Measurements from ENCODE around the gene RAB36.

Gene RAB36

DNA sequence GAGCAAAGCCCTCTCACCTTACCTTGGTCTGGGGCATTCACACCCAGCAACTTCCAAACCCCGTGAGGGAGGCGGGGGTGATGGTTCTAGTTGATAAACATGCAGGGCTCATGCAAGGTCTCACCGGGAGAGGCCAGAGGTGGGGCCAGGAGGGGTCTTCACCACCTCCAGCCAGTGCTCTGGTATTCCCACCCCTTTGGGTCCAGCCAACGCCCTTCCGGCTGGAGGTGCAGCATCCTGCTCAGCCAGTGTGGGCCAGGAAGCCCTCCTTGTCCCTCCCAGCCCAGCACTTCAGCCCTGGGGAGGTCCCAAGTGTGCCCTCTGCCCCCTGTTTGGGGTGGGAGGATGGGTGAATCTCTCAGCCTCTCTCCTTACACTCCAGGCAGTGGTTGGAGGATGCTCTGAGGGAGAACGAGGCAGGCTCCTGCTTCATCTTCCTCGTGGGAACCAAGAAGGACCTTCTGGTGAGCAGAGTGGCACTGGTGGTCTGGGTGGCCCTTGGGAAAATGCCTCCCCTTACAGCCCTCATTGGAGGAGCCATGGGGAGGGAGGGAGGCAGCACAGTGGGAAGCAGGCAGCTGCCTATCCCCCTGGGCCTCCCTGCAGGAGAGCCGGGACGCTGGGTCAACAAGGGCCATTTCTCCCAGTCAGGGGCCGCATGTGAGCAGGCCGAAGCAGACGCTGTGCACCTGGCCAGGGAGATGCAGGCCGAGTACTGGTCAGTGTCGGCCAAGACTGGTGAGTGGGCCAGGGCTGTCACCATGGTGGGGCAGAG, 13.4 kb downstream of the RAB36 start:
- DNase-seq (ENCODE audit: low spot score), result no peak

DNA sequence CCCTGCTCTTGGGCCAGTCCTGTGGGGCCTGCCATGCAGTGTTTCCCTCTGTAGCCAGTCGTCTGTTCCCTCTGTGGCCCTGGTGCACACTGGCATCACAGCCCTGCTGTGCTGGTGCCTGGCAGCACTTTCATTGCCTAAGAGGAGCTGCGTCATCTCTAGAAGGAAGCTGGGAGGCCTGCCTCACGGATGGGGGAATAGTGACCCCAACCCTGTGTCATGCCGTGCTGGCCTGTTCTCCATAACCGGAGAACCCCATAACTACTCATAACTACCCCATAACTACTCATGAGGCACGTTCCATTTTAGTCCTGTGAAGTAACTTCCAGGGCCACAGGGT, 14.0 kb downstream of the RAB36 start:
- no peak for DNase-seq (ENCODE audit: low spot score)

DNA sequence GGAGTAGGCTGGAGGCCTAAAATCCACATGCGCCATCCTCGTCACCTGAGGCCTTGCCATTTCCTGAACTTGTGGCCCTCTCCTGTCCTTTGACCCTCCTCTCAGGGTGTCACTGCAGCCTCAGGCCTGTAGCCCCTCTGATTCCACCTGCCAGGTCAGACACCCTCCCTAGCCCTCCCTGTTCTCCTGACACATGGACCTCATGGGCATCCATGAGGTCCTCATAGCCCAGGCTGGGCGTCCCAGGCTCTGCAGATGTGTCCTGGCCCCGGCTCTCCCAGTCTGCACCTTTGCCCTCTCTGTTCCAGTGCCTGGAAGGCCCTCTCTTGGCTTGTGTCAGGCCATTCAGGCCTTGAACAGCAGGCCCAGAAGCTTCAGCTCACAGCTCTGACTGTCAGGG, 15.8 kb downstream of the RAB36 start:
- no peak for DNase-seq (ENCODE audit: low spot score)

DNA sequence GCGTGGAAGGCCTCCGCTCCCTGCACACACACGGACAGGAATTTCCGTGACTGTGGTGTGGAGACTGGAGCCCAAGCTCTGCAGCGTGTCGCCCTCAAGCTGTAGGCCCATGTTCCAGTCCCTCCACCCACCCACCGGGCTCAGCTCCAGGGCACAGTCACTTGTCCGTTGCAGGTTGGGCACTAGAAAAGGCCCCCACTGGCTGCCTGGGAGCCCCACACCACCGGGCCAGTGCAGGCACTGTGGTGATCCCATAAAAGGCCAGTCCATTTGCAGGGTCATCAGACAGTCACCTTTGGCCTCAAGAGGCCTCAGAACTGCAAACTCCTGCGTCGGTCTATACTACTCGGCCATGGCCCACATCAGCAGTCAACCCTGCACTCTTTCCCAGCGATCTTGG, 16.3 kb downstream of the RAB36 start:
- DNase-seq (ENCODE audit: low spot score), result no peak

DNA sequence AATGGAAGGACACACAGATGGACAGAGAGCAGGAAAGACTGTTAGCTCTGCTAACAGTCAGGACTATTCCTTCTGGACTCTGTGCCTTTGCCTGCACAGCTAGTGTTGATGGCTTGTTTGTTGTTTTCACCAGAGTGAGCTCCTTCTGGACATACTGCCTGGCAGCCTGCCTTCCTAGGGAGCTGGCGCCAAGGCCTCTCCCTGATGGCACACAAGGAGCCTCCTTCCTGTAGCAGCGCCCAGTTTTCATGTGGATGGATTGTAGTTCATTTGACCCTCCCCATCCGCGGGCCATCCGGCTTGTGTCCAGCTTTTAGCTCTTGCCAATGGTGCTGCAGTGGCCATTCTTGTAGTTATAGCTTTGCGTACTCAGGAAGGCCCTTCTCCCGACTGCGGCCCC, 18.4 kb downstream of the RAB36 start:
- DNase-seq (ENCODE audit: low spot score), result no peak

DNA sequence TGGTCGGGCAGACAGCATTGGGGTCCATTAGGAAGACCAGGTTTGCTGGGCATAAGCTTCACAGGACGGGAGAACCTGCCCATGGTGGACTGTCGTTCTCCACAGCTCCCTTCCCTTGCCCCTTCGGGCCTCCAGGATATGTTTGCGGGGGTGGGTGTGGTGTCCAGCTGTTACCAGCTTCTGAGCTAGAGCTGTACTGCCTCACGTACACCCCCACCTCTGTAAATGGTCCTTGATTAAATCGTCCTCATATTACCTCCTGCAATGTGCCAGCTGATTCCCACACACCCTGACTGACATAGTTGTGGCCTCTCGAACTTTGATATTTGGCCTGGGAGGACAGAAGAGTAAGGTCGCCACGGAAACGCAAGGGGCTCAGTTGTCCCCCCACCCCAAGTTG, 18.8 kb downstream of the RAB36 start:
- DNase-seq (ENCODE audit: low spot score), result no peak

DNA sequence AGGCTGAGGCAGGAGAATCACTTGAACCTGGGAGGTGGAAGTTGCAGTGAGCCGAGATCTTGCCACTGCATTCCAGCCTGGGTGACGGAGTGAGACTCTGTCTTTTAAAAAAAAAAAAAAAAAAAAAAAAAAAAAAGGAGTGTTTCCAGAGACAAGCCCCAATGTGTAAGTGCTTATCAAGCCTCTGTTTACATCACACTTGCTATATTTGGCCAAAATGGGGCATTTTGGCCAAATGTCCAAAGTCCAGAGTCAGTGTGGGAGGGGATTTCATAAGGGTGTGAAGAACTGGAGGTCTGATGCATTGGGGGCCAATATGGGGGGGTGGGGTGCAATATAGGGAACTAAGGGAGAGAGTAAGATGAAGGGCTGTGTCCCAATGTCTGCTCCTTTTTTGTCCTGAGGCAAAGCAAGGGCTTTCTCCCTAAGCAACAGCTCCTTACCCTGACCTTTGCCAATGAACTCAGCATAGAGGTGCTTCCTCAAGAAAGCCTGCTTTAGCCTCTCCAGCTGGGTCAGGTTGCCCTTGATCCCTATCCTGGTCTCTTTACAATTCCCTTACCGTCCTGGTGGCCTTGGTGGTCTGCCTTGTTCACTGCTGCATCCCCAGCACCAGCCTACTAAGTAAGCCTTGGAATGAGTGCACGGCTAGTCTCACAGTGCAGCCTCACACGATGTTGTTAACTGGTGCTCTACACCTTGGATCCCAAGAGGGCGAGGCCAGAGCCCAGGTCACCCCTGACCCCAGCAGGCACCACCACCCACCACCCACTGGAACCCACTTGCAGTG, 21.0 kb downstream of the RAB36 start:
- DNase-seq (ENCODE audit: low spot score), result no peak

DNA sequence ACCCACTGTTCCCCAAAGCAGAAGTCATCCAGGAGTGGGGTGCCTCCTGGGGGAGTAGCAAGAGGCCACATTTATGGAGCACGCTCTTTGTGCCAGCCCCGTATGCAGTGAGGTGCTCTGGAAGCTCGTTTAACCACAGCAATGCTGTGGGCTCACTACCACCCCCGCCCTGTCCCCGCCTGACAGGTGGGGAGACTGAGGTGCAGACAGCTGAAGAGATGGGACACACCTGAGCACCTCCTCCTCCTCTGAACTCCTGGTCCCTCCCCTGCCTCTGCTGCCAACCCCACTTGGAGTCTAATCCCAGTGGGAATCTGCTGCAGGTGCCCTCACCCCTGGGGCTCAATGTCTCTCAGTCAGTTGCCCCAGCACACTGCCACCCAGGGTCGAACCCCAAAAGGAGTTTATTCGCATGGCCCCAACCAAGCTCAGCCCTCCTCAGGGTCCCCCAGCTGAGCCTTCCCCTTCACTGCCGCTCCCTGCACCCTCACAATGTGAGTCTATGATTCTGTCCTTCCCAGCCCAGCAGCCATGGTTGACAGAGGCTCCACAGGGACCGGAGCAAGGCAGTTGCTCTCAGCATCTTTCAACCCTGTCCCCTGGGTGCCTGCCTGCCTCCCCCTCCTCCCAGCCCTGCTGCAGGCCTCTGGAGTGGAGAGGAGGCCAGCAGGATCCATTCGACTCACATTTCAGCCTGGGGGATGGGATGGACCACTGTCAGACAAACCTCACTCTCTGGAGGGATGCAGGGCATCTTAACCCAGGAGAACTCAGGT, 21.8 kb downstream of the RAB36 start:
- DNase-seq (ENCODE audit: low spot score), result no peak

DNA sequence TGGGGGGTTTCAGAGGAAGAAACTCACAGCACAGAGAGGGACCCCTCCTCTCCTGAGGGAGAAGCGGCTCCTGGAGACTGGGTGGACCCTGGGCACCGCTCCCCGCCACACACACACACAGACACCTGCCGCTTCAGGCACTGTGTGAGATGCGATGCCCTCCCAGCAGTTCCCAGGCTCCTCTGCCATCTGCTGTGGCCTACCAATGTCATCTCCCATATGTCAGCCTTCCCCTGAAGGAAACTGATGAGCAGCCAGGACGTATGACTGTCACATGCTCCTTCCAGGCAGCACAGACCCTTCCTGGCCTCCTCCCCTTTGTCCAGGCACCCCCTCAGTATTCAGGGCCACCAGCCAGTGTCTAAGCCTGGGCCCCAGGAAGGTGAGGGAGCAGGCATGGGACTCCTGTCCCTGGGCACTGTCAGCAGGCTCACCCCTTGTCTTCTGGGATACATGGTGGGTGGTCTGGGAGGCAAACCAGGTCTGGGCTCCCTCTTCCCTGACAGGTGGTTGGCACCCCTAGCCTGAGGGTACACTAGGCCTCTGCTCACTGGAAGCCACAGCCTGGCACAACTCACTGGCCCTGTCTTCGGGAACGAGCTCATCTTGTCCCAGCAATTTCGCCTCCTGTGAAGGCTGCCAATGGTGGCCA, 23.2 kb downstream of the RAB36 start:
- no peak for DNase-seq (ENCODE audit: low spot score)

DNA sequence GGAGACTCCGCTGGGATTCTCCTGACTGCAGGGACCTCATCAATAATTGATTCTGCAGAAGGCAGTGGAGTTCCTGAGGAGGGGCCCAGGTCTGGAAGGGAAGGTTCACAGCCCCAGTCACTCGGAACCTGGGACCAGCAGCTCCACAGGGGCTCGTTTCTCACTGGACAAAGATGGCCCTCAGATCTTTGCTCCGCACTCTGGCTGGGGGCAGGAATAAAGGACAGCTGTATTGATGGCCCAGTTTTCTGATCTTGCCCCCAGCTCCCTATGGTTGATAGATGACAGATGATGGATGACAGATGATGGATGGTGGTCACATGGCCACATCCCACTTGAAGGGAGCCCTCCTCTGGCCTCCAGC, 23.7 kb downstream of the RAB36 start:
- no peak for DNase-seq (ENCODE audit: low spot score)

DNA sequence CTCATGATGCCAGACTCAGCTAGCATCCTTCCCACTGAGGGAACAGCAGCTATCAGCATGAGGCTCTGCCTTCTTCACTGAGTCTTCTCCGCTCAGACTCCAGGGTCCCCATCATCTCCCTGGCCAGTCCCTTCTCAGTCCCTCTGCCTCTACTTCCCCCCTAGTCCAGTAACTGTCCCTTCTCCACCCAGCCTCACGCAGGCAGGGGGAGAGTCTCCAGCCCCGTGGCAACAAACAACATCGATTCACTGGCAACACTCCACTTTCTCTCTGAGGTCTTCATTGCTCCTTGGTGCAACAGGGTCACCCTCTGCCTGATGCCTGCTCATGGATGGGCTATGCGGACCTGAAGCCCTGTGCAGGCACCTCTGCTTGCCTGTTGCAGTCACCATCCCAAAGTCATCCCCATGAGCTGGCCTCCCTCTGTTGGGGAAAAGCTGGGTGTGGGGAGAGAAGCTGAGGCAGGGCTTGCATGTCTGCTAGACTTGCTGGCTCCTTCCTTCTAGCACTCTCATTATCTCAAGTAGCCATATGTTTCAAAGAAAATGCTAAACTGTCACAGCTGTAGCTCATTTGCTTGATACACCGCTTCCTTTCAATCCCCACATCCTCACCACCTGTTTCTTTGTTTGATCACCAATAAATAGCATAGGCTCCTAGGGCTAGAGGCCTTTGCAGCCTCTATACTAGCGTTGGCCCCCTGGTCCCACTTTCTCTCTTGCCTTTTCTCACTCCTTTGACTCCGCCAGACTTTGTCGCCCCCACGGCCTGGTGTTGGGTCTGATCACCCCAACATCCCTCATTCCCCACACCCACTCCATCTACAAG, 30.8 kb downstream of the RAB36 start:
- no peak for DNase-seq (ENCODE audit: low spot score)

DNA sequence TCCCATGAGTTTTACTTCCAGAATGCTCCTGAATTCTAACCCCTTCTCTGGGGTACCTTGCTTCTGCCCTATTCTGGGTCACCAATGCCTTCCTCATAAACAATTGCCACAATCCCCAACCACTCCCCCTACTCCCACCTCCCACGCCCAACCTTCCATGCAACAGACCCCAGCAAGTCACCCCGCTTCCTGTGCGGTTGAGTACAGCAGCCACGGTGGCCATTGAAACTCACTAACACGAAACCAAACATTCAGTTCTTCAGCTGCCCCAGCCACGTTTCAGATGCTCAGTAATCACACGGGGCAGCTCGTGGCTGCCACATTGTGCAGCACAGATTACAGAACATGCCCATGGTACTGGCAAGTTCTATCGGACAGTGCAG, 31.4 kb downstream of the RAB36 start:
- DNase-seq (ENCODE audit: low spot score), result no peak

DNA sequence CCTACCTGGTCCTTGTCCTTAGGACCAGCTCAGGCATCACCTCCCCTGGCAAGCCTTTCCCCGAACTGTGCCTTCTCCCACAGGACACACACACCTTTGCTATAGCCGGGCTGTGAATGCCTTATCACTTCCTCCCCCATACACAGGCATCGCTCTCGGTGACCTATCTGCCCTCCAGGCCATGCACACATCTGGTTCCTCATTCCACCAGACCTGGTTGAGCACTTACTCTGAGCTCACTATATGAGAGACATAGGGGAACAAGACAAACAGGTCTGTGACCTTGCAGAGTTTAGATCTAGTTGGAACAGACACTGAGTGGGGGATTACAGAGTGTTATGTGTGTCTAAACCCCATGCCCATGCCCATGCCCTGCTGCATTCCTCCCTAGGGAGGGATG, 31.9 kb downstream of the RAB36 start:
- no peak for DNase-seq (ENCODE audit: low spot score)

DNA sequence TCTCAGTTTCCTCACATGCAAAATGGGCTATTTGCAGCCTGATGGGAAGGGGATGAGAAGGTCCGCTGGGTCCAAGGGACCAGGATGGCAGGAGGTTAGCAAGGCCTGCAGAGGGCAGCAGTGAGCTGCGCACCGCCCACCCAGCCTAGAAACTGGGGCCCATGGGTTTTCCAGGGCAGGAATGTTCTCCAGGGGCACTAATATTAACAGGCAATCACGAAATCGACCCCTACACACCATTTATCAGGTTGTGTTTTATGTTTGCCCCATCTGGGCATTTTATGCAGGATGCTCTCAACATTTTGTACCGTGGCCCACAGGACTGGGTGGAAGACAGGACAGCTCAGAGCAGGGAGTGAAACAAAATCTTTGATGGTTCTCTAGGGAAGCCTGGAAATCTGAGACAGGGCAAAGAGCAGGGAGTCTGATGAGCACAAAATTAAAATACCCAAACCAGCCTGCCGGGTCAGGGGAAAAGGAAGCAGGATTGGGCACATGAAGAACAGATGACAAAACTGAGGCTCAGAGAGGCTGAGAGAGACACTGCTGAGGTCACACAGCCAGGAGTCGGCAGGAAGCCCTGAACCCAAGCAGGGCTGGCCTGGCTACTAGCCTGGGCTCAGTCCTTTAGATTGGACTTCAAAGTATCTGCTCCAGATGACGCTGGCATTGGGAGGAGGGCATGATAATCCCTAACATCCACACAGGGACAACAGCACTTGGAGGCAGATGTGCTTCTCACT, 33.4 kb downstream of the RAB36 start:
- DNase-seq (ENCODE audit: low spot score), result peak; percentile 40

DNA sequence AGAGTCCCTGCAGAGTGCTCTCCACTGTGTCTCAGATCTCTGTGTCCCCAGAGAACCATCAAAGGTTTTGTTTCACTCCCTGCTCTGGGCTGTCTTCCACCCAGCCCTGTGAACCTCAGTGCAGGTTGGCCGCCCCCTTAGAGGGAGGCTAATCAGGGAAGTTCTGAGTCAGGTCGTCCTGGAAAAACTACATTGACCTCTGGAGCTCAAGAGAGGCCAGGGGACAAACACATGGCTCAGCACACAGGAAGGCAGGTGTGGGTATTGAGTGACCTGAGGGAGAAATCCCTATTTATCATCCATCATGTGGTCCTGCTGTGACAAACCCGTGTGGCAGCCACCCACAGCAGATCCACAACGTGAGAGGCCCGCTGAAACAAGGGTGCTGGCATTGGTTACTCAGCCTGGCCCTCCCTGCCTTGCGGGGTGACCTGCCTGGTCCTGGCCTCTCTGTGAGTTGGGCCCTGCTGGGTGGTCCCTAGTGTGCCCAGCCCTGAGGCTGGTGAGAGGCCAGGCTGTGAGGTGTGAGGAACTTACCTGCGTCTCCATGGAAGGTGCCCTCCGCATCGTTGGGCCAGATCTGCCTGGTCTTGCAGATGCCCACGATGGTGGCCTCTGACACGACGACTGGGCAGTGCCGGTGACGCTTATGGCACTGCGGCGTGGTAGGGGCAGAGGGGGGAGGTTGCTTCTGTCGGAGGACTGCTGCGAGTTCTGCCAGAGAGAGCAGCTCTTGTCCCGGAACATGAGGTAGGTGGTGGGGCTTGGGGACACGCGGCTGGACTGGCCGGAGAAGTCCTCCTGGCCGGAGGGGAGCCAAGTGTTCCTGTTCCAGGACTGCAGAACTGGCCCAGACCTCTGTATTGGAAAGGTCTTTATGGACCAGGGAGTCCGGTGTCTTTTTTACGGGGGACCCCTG, 34.4 kb downstream of the RAB36 start:
- no peak for DNase-seq (ENCODE audit: low spot score)

DNA sequence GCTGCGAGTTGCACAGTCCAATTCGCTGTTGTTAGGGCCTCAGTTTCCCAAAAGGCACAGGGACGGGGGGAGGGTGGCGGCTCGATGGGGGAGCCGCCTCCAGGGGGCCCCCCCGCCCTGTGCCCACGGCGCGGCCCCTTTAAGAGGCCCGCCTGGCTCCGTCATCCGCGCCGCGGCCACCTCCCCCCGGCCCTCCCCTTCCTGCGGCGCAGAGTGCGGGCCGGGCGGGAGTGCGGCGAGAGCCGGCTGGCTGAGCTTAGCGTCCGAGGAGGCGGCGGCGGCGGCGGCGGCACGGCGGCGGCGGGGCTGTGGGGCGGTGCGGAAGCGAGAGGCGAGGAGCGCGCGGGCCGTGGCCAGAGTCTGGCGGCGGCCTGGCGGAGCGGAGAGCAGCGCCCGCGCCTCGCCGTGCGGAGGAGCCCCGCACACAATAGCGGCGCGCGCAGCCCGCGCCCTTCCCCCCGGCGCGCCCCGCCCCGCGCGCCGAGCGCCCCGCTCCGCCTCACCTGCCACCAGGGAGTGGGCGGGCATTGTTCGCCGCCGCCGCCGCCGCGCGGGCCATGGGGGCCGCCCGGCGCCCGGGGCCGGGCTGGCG, 35.1 kb downstream of the RAB36 start, which contains the start of gene BCR:
BCR (plus strand) TSS at position 209 of the 592 bp plus-strand sequence. CDS start 452 bp downstream, outside the sequence.
- DNase-seq (ENCODE audit: low spot score), result no peak

DNA sequence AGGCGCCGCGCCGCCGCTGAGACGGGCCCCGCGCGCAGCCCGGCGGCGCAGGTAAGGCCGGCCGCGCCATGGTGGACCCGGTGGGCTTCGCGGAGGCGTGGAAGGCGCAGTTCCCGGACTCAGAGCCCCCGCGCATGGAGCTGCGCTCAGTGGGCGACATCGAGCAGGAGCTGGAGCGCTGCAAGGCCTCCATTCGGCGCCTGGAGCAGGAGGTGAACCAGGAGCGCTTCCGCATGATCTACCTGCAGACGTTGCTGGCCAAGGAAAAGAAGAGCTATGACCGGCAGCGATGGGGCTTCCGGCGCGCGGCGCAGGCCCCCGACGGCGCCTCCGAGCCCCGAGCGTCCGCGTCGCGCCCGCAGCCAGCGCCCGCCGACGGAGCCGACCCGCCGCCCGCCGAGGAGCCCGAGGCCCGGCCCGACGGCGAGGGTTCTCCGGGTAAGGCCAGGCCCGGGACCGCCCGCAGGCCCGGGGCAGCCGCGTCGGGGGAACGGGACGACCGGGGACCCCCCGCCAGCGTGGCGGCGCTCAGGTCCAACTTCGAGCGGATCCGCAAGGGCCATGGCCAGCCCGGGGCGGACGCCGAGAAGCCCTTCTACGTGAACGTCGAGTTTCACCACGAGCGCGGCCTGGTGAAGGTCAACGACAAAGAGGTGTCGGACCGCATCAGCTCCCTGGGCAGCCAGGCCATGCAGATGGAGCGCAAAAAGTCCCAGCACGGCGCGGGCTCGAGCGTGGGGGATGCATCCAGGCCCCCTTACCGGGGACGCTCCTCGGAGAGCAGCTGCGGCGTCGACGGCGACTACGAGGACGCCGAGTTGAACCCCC, 35.8 kb downstream of the RAB36 start:
- no peak for DNase-seq (ENCODE audit: low spot score)

DNA sequence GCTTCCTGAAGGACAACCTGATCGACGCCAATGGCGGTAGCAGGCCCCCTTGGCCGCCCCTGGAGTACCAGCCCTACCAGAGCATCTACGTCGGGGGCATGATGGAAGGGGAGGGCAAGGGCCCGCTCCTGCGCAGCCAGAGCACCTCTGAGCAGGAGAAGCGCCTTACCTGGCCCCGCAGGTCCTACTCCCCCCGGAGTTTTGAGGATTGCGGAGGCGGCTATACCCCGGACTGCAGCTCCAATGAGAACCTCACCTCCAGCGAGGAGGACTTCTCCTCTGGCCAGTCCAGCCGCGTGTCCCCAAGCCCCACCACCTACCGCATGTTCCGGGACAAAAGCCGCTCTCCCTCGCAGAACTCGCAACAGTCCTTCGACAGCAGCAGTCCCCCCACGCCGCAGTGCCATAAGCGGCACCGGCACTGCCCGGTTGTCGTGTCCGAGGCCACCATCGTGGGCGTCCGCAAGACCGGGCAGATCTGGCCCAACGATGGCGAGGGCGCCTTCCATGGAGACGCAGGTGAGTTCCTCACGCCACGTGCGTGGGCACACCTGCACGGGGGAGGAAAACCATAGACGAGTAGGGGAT, 36.5 kb downstream of the RAB36 start:
- DNase-seq (ENCODE audit: low spot score), result no peak

Measured in hematopoietic multipotent progenitor cell treated with erythropoietin and hydrocortisone succinate and interleukin-3 and kit ligand, for 17 days (in vitro differentiated cells).